ENCODE data around the gene LSR. TPM values are rescaled to one million over a fixed set of nuclear protein-coding genes. Genes with fewer than 3 reads are reported as not detected.

Gene LSR
- total and polyA plus RNA-seq, 7 donors: 1.7 to 5.2 (median 2.4) TPM

- no peaks in the 10 kb centered on the region for H3K36me3 ChIP-seq (ENCODE audit: insufficient read depth in 1 of 2, low read depth in 1 of 2)
- 89 to 93% (median 90%) methylated on average over 2 of the region's 2 CpGs for WGBS, 3 donors
- H3K4me3 ChIP-seq: no peak overlapping the region
- TF ChIP-seq, protein P1, sequence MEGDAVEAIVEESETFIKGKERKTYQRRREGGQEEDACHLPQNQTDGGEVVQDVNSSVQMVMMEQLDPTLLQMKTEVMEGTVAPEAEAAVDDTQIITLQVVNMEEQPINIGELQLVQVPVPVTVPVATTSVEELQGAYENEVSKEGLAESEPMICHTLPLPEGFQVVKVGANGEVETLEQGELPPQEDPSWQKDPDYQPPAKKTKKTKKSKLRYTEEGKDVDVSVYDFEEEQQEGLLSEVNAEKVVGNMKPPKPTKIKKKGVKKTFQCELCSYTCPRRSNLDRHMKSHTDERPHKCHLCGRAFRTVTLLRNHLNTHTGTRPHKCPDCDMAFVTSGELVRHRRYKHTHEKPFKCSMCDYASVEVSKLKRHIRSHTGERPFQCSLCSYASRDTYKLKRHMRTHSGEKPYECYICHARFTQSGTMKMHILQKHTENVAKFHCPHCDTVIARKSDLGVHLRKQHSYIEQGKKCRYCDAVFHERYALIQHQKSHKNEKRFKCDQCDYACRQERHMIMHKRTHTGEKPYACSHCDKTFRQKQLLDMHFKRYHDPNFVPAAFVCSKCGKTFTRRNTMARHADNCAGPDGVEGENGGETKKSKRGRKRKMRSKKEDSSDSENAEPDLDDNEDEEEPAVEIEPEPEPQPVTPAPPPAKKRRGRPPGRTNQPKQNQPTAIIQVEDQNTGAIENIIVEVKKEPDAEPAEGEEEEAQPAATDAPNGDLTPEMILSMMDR (IDR thresholded peaks at IDR 0.05): no peak
- intact Hi-C loops (cut with DNase I): no loop called here
- ATAC-seq (no peak), DNase-seq (no peak)
- no peak overlapping the region for H3K27ac ChIP-seq
- H3K4me1 ChIP-seq: no peaks in the 10 kb centered on the region
- H3K9me3 ChIP-seq: no peaks in the 10 kb centered on the region
- H3K27me3 ChIP-seq (ENCODE audit: insufficient read depth in 3 of 3, low read length in 2 of 3): peaks cover 0 to 35% (median 9%) of the 10 kb centered on the region in 3 donors
Observed at GRCh38 chr19:35301961-35302360, 53.2 kb downstream of the LSR start.

- no peak for ATAC-seq
- intact Hi-C loops (cut with DNase I): no loop called here
- 78 to 80% (median 78%) methylated on average over 16 of the region's 16 CpGs for WGBS, 3 donors
- Histone ChIP-seq H3K4me3 (no peak overlapping the region), H3K27ac (no peak overlapping the region), H3K9me3 (no peaks in the 10 kb centered on the region), H3K27me3 (ENCODE audit: insufficient read depth in 3 of 3, low read length in 2 of 3) (peaks cover 0 to 35% (median 9%) of the 10 kb centered on the region in 3 donors), H3K36me3 (ENCODE audit: insufficient read depth in 1 of 2, low read depth in 1 of 2) (no peaks in the 10 kb centered on the region), H3K4me1 (no peaks in the 10 kb centered on the region)
- TF ChIP-seq, protein P1 (IDR thresholded peaks at IDR 0.05): no peak
- no peak for DNase-seq
Observed at GRCh38 chr19:35302446-35302845, 53.6 kb downstream of the LSR start.

DNA sequence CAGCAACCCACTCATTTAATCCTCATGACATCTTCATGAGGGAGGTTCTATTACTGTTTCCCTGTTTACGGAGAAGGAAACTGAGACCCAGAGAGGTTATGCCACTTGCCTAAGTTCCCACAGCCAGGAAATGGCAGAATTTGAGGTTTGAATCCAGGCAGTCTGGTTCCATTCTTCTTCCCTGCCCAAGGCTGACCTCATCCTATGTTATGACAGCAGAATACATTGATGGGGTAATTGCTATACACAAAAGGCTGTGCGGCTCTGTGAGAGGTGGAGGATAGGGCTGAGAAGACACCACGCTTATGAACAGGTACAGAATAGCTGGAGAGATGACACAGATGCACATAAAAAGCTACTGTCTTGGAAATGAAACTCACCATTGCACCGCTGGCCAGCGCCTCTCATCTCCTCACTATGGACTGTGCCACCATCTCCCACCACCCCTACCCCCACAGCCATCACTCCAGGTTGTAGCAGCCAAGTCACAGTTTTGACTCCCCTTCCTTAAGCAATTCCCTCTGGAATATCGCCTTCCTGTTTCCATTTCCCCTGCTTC is 54.6 kb downstream of the LSR start:
- DNase-seq: no peak
- H3K27ac ChIP-seq: no peak overlapping the region
- H3K4me3 ChIP-seq: no peak overlapping the region
- peaks cover 0 to 35% (median 9%) of the 10 kb centered on the region in 3 donors for H3K27me3 ChIP-seq (ENCODE audit: insufficient read depth in 3 of 3, low read length in 2 of 3)
- 81 to 82% (median 82%) methylated on average over 6 of the region's 6 CpGs for WGBS, 3 donors
- no peaks in the 10 kb centered on the region for H3K4me1 ChIP-seq
- TF ChIP-seq, protein P1 (IDR thresholded peaks at IDR 0.05): no peak
- ATAC-seq: no peak
- H3K36me3 ChIP-seq (ENCODE audit: insufficient read depth in 1 of 2, low read depth in 1 of 2): no peaks in the 10 kb centered on the region
- H3K9me3 ChIP-seq: no peaks in the 10 kb centered on the region
- intact Hi-C loops (cut with DNase I): no loop called here

DNA sequence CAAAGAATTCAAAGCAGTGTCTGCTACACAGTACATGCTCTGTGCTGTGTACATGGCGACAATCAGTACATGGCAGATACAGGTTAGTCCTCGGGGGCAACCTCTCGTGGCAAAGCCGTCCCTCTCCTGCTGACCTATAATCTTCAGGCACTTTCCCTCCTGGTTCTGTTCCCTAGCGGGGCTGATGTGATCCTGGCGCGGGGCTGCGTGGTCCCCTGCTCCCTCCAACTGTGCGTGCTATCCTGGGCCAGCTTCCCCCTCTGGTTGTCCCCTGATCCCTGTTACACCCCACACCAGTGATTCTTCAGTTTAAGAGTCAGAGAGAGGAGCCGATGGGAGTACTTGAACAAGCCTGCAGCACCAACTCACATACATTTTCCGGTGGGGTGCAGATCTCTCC is 55.2 kb downstream of the LSR start:
- WGBS, 3 donors: 63 to 70% (median 66%) methylated on average over 11 of the region's 11 CpGs
- TF ChIP-seq, protein P1 (IDR thresholded peaks at IDR 0.05): no peak
- no peak for DNase-seq

GRCh38 chr19:35305181-35305580 is 56.4 kb downstream of the LSR start:
- no peaks in the 10 kb centered on the region for H3K36me3 ChIP-seq (ENCODE audit: insufficient read depth in 1 of 2, low read depth in 1 of 2)
- no peak for ATAC-seq
- 80 to 87% (median 85%) methylated on average over 6 of the region's 6 CpGs for WGBS, 3 donors
- H3K4me1 ChIP-seq: no peaks in the 10 kb centered on the region
- H3K9me3 ChIP-seq: no peaks in the 10 kb centered on the region
- no peak for DNase-seq
- H3K27ac ChIP-seq: no peak overlapping the region
- H3K27me3 ChIP-seq (ENCODE audit: insufficient read depth in 3 of 3, low read length in 2 of 3): peaks cover 0 to 37% (median 9%) of the 10 kb centered on the region in 3 donors
- TF ChIP-seq, protein P1 (IDR thresholded peaks at IDR 0.05): no peak
- intact Hi-C loops (cut with DNase I): no loop called here
- no peak overlapping the region for H3K4me3 ChIP-seq

More for the DNA sequence above, 55.2 kb downstream of the LSR start:
- Histone ChIP-seq H3K4me1 (no peaks in the 10 kb centered on the region), H3K9me3 (no peaks in the 10 kb centered on the region), H3K4me3 (no peak overlapping the region), H3K27ac (no peak overlapping the region), H3K27me3 (ENCODE audit: insufficient read depth in 3 of 3, low read length in 2 of 3) (peaks cover 0 to 39% (median 9%) of the 10 kb centered on the region in 3 donors), H3K36me3 (ENCODE audit: insufficient read depth in 1 of 2, low read depth in 1 of 2) (no peaks in the 10 kb centered on the region)
- no peak for ATAC-seq
- intact Hi-C loops (cut with DNase I): no loop called here
